HG03175 (cell line): Measurements from ENCODE around the gene ANKS1B.
"Not testable (repeated sequence)": the region's sequence is repeated elsewhere in the genome, so short reads cannot be mapped to it uniquely, and the experiment has no call there.

Experiments
- ATAC-seq: cut with Tn5 transposase; IDR thresholded peaks from one replicate; pipeline ENCODE4 v1.9.1; 2021; ENCODE audit warnings: mild to moderate bottlenecking, moderate library complexity; ENCODE audit not compliant: unreplicated experiment

Gene ANKS1B

GRCh38 chr12:99984271-99985128 is at the start of gene ANKS1B:
ANKS1B (minus strand) TSS chr12:99984936; CDS start chr12:99984237, 699 bp downstream.
- peak; percentile 50 for ATAC-seq

GRCh38 chr12:100031836-100032235 is 47.1 kb upstream of the ANKS1B start:
- no peak for ATAC-seq

DNA sequence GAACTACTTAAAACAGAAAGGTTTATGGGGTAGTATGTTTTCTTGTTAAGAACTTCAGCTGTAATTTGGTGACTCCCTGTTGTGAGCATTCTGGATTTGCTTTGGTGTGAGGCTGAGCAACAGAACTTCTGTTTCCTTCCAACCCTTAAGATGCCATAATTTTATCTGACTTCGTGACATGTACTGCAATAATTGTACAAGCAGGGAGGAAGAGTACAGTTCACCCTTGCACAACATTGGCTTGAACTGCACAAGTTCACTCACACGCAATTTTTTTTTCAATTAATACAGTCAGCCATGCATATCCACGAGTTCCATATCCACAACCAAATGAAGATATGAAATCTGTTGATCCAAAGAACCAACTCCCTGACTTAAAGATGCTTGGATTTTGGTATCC is 42.9 kb upstream of the ANKS1B start:
- no peak for ATAC-seq

DNA sequence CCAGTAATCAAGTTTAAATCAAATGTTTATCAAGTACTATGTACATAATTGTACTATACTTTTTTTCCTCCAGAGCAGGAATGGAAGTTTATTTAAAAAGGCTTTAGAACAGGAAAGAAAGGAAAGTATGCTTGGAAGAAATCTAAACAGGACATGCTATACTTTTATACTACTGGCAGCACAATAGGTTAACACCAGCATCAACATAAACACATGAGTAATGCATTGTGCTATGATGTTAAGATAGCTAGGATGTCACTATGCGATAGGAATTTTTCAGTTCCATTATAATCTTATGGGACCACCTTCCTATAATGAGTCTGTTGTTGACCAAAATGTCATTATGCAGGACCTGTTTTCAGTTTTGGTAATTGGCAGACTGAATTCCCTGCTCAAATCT is 41.5 kb upstream of the ANKS1B start:
- ATAC-seq: no peak

DNA sequence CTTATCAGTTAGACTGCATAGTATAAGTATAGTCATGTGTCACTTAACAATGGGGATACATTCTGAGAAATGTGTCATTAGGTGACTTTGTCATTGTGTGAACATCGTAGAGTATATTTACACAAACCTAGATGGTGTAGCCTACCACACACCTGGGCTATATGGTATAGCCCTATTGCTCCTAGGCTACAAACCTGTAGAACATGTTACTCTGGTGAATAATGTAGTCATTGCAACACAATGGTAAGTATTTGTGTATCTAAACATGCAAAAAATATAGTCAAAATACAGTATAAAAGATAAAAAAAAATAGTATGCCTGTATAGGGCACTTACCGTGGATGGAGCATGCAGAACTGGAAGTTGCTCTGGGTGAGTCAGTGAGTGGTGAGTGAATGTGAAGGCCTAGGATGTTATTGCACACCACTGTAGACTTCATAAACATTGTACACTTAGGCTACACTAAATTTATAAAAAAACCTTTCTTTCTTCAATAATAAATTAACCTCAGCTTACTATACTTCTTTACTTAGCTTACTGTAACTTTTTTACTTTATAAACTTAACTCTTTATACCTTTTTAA is 40.3 kb upstream of the ANKS1B start:
- no peak for ATAC-seq

DNA sequence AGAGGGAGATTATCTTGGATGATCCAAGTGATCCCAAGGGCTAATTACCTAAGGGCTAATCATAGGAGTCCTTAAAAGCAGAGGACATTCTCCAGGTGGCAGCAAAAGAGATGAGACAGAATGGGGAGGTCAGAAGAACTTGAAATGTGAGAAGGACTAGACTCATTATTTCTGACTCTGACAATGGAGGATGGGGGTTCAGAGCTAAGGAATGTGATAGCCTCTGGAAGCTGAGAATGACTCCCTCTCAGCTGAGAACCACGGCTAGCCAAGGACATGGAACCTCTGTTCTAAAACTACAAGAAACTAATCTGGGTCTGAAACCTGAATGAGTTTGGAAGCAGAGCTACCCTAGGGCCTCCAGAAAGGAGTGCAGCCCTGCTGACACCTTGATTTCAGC is 35.6 kb upstream of the ANKS1B start:
- no peak for ATAC-seq

DNA sequence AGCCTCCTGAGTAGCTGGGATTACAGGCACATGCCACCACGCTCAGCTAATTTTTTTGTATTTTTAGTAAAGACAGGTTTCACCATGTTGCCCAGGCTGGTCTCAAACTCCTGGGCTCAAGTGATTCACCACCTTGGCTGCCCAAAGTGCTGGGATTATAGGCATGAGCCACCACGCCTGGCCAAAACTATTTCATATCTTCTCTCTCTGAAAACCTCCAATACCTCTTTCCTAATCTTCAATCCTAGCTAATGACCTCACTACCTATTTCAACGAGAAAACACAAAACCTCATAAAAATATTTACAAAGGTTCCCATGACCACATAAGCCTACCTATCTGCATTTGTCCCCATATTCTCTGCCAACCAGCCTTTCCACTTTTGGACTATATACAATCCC is 32.3 kb upstream of the ANKS1B start:
- no peak for ATAC-seq

- not testable (repeated sequence) for ATAC-seq
Observed at GRCh38 chr12:100016304-100016703, 31.6 kb upstream of the ANKS1B start.

DNA sequence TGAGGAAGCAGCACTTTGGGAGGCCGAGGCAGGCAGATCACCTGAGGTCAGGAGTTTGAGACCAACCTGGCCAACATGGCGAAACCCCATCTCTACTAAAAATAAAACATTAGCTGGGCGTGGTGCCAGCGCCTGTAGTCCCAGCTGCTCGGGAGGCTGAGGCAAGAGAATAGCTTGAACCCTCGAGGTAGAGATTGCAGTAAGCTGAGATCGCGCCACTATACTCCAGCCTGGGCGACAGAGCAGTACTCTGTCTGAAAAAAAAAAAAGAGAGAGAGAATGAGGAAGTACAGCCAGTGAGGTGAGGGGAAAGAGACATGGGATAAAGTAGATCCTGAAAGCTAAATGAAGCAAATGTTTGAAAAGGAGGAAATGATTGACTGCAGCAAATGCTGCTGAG is 21.1 kb upstream of the ANKS1B start:
- not testable (repeated sequence) for ATAC-seq

DNA sequence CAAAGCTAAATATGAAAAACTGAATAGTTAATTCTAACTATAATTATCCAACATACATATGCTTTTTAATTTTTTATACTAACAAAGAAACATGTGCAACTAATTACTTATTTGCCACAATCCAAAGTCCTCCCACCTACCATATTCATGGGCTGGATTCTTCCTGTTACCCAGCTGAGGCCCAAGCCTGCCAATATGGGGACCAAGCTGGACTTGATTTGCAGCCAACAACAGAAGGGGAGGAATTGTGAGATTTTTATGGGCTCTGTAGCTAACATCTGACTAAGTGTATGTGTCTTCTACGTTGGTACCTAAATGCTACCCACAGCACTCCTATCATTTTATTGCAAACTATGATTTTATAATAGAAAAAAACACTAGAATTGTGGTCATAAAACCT is 13.1 kb upstream of the ANKS1B start:
- ATAC-seq: no peak

DNA sequence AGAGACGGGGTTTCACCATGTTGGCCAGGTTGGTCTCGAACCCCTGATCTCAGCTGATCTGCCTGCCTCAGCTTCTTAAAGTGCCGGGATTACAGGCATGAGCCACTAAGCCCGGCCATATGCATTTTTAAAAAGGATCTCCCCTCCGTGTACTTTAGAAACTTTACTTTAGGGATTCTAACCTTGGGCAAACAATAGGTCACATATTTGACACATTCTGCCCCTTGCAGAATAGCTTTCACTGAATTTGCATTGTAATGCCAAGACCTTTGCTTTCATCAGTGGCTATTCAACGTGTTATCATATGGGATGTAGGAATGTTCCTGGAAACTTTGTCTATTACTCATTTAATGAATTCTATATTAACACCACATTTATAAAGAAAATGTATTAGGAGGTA is 11.4 kb upstream of the ANKS1B start:
- ATAC-seq: no peak

GRCh38 chr12:99985631-99986030 is 895 bp upstream of the ANKS1B start:
- ATAC-seq: no peak

GRCh38 chr12:99985129-99985570 is 414 bp upstream of the ANKS1B start:
- peak; percentile 46 for ATAC-seq

DNA sequence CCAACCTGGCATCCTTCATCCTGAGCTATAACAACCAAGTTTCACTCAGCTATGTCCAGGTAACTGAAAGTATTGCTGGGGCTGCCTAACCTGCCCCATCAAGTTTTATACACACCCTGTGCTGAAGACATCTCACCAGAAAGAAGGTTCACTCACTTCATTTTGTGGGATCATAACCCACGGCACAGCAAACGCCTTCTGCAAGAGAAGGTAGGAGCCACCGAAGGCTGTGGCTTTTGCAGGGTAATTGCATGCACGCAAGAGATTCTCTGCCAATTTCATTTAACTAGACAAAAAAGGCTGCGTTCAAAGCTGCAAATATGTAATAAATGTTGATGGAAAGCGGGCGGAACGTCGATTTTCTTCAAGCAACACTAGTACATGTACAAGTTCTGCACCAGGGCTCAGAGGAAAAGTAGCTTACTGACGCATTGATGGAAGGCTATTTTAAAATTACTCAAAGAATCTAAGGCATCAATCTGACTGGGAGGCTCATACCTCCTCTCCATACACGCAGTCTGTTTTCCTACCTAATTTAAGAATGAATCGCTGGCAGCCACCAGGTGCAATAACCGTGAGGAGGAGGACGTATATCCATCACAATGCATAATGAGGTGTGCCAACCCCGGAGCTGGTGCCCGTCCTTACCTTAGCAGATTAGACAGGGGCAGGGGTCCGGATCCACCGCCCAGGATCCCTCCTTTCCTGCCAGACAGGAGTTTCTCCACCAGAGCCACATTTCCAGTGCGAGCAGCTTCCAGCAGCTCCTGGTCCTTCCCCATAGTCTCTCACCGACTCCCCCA is 1.1 kb downstream of the ANKS1B start:
- no peak for ATAC-seq

DNA sequence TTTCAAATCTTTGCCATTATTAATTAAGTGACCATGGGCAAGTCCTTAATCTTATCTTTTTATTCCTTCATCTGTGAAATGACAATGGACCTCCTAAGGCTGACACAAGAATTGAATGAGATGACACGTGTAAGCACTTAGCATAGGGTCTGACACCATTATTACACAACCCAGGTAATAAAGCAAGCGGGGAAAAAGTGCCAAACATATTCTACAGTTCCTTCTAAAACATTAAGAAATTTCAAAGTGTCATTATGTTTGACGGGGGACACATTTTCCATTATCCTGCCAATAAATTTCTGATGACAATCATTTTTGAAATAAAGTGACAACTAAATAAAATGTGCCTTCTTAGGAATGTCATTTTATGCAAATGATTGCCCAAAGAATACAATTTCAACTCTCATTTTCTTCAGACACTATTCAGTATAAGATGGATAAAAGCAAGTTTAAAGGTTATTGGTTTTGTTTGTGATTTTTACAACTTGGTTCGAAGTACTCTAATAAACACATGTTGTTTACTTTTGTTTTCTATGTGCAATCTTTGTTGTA is 3.0 kb downstream of the ANKS1B start:
- ATAC-seq: no peak

DNA sequence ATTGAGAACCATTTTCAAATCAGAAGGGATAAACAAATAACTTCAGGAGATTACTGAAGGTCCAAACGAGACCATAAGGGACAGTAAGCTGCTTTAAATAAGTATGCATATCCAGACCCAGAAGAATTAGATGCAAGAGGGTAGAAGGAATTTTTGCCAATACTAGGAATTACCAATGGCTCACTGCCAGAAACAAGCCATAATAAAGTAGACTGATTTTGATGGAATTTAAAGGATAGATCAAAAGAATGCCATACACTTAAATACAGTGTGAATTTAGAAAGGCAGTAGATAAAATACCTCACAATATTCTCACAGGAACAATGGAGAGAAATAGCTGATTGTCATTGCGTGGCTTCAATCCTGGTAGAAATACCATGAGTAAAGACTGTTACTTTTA is 5.3 kb downstream of the ANKS1B start:
- ATAC-seq: no peak

GRCh38 chr12:99978152-99978551 is 6.6 kb downstream of the ANKS1B start:
- ATAC-seq: no peak

DNA sequence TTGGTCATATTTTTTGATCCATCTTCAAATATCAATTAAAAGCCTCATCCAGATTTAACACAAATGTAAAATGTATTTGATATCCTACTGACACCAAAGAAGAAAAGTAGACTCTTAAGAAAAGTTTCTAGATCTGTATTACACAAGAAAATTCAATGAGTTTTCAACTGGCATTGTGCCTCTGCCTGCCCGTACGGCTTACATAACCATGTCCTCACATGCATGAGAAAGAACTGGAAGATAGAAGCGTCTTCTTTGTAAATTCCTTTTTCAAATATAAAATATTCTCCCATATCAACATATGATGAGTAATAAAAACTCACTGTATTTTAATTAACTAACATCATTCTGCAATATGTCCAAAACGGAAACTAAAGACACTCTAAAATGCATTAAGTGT is 7.2 kb downstream of the ANKS1B start:
- no peak for ATAC-seq

- no peak for ATAC-seq
Observed at GRCh38 chr12:99976762-99977161, 8.0 kb downstream of the ANKS1B start.

- no peak for ATAC-seq
Observed at GRCh38 chr12:99975321-99975720, 9.4 kb downstream of the ANKS1B start.

GRCh38 chr12:99974146-99974545 is 10.6 kb downstream of the ANKS1B start:
- no peak for ATAC-seq
